Measurements from ENCODE around the gene TYSND1. TPM values are rescaled to one million over a fixed set of nuclear protein-coding genes. Genes with fewer than 3 reads are reported as not detected.

Gene TYSND1
- total RNA-seq, 2 donors from 2014 or later = 16.2 to 17.6 TPM

DNA sequence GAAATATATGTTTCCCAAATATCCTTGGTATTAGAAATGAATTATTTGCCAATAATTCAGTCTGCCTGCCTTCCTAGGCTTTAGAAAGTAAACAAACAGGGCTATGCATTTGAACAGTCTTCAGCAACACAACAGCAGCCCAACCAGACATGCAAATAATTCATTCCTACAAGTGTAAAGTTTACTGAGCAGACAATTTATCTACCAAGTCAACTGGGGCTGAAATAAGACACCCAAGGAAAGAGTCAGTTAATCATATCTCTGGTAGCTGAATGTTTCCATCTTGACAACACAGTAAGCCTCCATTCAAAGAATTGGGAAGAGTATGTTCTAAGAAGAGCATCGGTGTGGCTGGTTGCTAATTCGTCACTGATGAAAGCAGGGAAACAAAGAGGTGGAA lies 52.2 kb downstream of the TYSND1 start:
- Histone ChIP-seq H3K27me3 (no peaks in the 10 kb centered on the region), H3K27ac (no peak overlapping the region), H3K9me3 (no peaks in the 10 kb centered on the region), H3K4me1 (no peaks in the 10 kb centered on the region), H3K4me3 (no peak overlapping the region), H3K36me3 (replicated peaks in 1 of 2; ENCODE audit: insufficient read depth in 1 of 2, low read depth in 2 of 2) (peaks cover 0 to 3% of the 10 kb centered on the region in 2 donors)
- DNase-seq (no peak), ATAC-seq (no peak)
- intact Hi-C loops (cut with DNase I) = no loop called here
- TF ChIP-seq POLR2A (IDR thresholded peaks at IDR 0.05) = no peak
- TF ChIP-seq, protein P1, sequence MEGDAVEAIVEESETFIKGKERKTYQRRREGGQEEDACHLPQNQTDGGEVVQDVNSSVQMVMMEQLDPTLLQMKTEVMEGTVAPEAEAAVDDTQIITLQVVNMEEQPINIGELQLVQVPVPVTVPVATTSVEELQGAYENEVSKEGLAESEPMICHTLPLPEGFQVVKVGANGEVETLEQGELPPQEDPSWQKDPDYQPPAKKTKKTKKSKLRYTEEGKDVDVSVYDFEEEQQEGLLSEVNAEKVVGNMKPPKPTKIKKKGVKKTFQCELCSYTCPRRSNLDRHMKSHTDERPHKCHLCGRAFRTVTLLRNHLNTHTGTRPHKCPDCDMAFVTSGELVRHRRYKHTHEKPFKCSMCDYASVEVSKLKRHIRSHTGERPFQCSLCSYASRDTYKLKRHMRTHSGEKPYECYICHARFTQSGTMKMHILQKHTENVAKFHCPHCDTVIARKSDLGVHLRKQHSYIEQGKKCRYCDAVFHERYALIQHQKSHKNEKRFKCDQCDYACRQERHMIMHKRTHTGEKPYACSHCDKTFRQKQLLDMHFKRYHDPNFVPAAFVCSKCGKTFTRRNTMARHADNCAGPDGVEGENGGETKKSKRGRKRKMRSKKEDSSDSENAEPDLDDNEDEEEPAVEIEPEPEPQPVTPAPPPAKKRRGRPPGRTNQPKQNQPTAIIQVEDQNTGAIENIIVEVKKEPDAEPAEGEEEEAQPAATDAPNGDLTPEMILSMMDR (IDR thresholded peaks at IDR 0.05) = no peak
- WGBS, 2 donors = 79 to 94% methylated on average over 2 of the region's 2 CpGs

DNA sequence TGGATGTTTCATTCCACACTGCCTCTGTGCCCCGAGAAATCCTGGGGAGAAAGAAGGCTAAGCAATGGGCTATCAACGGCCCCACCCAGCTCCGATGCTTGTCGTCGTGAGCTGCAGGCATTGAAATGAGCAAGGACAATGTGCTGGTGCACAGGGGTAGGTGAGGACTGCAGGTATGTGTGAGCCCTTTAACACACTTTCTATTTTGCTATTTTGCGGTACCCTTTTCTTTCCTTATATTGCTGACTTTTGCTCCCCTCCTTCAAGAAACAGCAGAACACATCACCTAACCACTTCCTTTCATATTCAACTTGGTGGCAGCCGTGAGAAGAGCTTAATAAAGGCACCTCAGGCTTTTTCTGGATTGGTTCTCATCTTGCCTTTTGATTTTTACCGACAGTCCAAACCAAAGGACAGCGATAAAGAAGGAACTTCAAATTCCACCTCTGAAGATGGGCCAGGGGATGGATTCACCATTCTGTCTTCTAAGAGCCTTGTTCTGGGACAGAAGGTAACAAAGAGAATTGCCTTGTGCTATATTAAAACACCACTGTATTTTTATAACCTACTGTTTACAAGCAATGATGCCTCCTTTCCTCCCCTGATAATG lies 53.1 kb downstream of the TYSND1 start:
- ATAC-seq = no peak
- Histone ChIP-seq H3K9me3 (no peaks in the 10 kb centered on the region), H3K27me3 (no peaks in the 10 kb centered on the region), H3K4me3 (no peak overlapping the region), H3K4me1 (no peaks in the 10 kb centered on the region), H3K36me3 (replicated peaks in 1 of 2; ENCODE audit: insufficient read depth in 1 of 2, low read depth in 2 of 2) (peaks cover 0 to 3% of the 10 kb centered on the region in 2 donors), H3K27ac (no peak overlapping the region)
- 82 to 93% methylated on average over 9 of the region's 9 CpGs for WGBS, 2 donors
- DNase-seq = no peak
- TF ChIP-seq, protein P1 (IDR thresholded peaks at IDR 0.05) = no peak
- TF ChIP-seq POLR2A (IDR thresholded peaks at IDR 0.05) = no peak
- intact Hi-C loops (cut with DNase I) = no loop called here

DNA sequence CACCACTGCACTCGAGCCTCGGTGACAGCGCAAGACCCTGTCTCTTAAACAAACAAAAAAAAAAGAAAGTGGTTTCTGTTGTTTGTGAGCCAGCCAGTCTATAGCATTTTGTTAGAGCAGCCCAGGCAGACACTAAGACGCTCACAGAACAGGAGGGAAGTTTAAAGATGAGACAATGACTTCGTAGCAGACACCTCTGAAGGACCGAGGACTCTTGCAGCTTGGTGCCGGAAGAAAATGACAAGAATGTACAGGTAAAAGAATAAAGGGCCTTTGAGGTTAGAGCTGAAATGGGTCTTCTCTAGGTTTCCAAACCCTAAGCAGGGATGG lies 54.1 kb downstream of the TYSND1 start:
- intact Hi-C loops (cut with DNase I) = no loop called here
- Histone ChIP-seq H3K4me1 (no peaks in the 10 kb centered on the region), H3K27me3 (no peaks in the 10 kb centered on the region), H3K4me3 (no peak overlapping the region), H3K36me3 (replicated peaks in 1 of 2; ENCODE audit: insufficient read depth in 1 of 2, low read depth in 2 of 2) (peaks cover 0 to 3% of the 10 kb centered on the region in 2 donors), H3K27ac (no peak overlapping the region), H3K9me3 (no peaks in the 10 kb centered on the region)
- 90 to 92% methylated on average over 7 of the region's 7 CpGs for WGBS, 2 donors
- no peak for TF ChIP-seq POLR2A (IDR thresholded peaks at IDR 0.05)
- TF ChIP-seq, protein P1 (IDR thresholded peaks at IDR 0.05) = no peak
- DNase-seq (no peak), ATAC-seq (no peak)

GRCh38 chr10:70090951-70091350 lies 55.5 kb downstream of the TYSND1 start:
- 90 to 91% methylated on average over 5 of the region's 5 CpGs for WGBS, 2 donors
- H3K4me3 ChIP-seq = no peak overlapping the region
- DNase-seq (no peak), ATAC-seq (no peak)
- no peak for TF ChIP-seq POLR2A (IDR thresholded peaks at IDR 0.05)
- TF ChIP-seq, protein P1 (IDR thresholded peaks at IDR 0.05) = no peak
- H3K9me3 ChIP-seq = no peaks in the 10 kb centered on the region
- no peaks in the 10 kb centered on the region for H3K27me3 ChIP-seq
- no peaks in the 10 kb centered on the region for H3K4me1 ChIP-seq
- intact Hi-C loops (cut with DNase I) = no loop called here
- H3K27ac ChIP-seq = no peak overlapping the region
- peaks cover 0 to 3% of the 10 kb centered on the region in 2 donors for H3K36me3 ChIP-seq (replicated peaks in 1 of 2; ENCODE audit: insufficient read depth in 1 of 2, low read depth in 2 of 2)

DNA sequence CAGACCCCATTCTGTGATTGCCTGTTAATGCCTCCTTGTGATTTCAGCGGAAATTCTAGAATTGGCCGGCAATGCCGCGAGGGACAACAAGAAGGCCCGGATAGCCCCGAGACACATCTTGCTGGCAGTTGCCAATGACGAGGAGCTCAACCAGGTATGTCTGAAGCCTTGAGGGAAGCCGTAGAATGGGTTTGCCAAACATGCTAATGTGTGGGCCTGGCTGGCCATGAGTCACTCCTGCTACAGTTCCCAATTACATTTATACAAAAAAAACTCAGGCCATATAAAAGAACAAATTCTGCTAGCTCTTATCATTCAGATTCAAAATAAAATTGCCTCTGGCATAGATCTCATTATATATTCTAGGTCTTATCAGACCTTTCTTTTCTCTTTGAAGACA lies 56.5 kb downstream of the TYSND1 start:
- intact Hi-C loops (cut with DNase I) = no loop called here
- Histone ChIP-seq H3K9me3 (no peaks in the 10 kb centered on the region), H3K4me1 (no peaks in the 10 kb centered on the region), H3K27me3 (no peaks in the 10 kb centered on the region), H3K36me3 (replicated peaks in 1 of 2; ENCODE audit: insufficient read depth in 1 of 2, low read depth in 2 of 2) (no peaks in the 10 kb centered on the region), H3K27ac (no peak overlapping the region), H3K4me3 (no peak overlapping the region)
- DNase-seq (no peak), ATAC-seq (no peak)
- 92 to 93% methylated on average over 8 of the region's 8 CpGs for WGBS, 2 donors
- no peak for TF ChIP-seq POLR2A (IDR thresholded peaks at IDR 0.05)
- TF ChIP-seq, protein P1 (IDR thresholded peaks at IDR 0.05) = no peak

Data from body of pancreas (tissue), 4 donors.